ENCODE measurements around the gene ZNG1C.
"Not testable (repeated sequence)": the region's sequence is repeated elsewhere in the genome, so short reads cannot be mapped to it uniquely, and the experiment has no call there.

ZNG1C gene

DNA sequence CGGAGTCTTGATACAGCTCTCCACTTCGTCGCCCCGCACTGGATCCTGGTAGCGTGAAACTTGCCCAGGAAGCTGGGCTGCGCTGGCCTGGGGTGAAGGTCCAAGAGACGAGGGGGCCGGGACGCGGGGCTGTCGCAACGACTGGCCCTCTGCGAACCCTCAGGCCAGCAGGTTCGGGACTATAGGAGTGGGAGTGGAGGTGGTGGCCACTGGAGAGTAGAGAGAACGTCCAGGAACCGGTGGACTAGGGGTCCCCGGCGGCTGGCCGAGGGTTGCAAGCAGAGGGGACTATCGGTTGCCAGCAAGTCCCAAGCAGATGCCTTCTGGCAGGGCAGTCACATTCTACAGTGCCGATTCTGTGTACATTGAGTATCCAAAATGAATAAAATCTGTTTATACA lies 65.9 kb downstream of the ZNG1C start:
- not testable (repeated sequence) for H3K27ac ChIP-seq (ENCODE audit: insufficient read depth, low read length, poor library complexity, severe bottlenecking); H3K4me1 ChIP-seq (ENCODE audit: control insufficient read depth, insufficient read depth, low read length, poor library complexity, severe bottlenecking); H3K9me3 ChIP-seq (ENCODE audit: control insufficient read depth, low read length); DNase-seq; H3K27me3 ChIP-seq (replicated peaks; ENCODE audit: control insufficient read depth, insufficient read depth, low read length, poor library complexity, severe bottlenecking); H3K36me3 ChIP-seq (ENCODE audit: control insufficient read depth, insufficient read depth, low read length); H3K4me3 ChIP-seq (ENCODE audit: insufficient read depth, low read depth, low read length, poor library complexity, severe bottlenecking)

DNA sequence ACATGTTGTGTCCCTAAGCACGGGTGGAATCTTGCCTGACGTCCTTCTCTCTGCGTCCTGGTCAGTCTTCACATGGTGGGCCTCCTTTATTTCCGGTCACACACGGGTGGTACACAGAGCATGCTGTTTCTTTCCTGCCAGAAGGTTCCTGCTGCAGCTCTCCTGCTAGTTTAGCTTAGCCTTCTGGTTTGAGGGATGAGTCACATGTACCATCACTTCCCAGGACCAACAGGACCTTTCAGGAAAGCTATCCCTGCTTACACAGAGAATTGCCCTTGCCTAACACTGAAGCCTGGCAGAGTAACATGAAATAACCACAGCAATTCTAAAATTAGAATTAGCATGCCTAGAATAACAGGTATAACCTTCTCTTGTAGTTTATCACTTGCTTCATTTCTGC lies 69.4 kb downstream of the ZNG1C start:
- not testable (repeated sequence) for H3K9me3 ChIP-seq (ENCODE audit: control insufficient read depth, low read length); H3K4me3 ChIP-seq (ENCODE audit: insufficient read depth, low read depth, low read length, poor library complexity, severe bottlenecking); H3K27ac ChIP-seq (ENCODE audit: insufficient read depth, low read length, poor library complexity, severe bottlenecking); H3K4me1 ChIP-seq (ENCODE audit: control insufficient read depth, insufficient read depth, low read length, poor library complexity, severe bottlenecking); H3K36me3 ChIP-seq (ENCODE audit: control insufficient read depth, insufficient read depth, low read length); H3K27me3 ChIP-seq (replicated peaks; ENCODE audit: control insufficient read depth, insufficient read depth, low read length, poor library complexity, severe bottlenecking); DNase-seq

DNA sequence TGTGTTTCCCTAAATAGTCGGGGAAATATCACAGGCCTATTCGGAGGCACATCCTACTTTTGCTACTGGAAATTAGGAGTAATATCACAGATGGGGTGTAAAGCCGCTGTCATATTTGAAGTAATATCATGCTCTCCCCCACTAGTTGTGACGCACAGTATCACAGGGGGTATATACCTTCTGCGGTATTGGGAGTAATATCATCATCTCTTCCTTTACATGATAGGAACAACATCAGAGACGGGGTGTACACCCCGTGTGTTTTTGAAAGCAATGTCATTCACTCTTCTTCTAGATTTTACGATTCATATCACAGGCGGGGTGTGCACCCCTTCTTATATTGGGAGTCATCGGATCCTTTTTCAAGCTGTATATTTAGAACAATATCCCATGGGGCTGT lies 76.4 kb downstream of the ZNG1C start:
- not testable (repeated sequence) for H3K27me3 ChIP-seq (replicated peaks; ENCODE audit: control insufficient read depth, insufficient read depth, low read length, poor library complexity, severe bottlenecking); DNase-seq

DNA sequence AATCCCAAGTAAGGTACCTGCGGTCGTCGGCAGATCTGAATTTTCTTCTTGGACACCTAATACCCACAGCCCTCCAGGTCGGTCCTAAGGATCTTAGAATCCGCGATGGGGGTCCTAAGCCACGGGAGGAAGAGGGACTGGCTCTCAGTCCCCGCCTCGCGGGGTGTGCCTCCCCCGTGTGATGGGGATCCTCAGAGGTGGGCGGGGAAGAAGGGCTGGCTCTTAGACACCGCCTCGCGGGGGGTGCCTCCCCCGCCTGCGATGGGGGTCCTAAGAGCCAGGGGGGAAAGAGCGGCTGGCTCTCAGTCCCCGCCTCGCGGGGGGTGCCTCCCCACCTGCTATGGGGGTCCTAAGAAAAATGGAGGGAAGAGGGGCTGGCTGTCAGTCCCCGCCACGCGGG lies 82.0 kb downstream of the ZNG1C start:
- not testable (repeated sequence) for H3K27me3 ChIP-seq (replicated peaks; ENCODE audit: control insufficient read depth, insufficient read depth, low read length, poor library complexity, severe bottlenecking); H3K4me3 ChIP-seq (ENCODE audit: insufficient read depth, low read depth, low read length, poor library complexity, severe bottlenecking); H3K27ac ChIP-seq (ENCODE audit: insufficient read depth, low read length, poor library complexity, severe bottlenecking); H3K4me1 ChIP-seq (ENCODE audit: control insufficient read depth, insufficient read depth, low read length, poor library complexity, severe bottlenecking); H3K9me3 ChIP-seq (ENCODE audit: control insufficient read depth, low read length); DNase-seq; H3K36me3 ChIP-seq (ENCODE audit: control insufficient read depth, insufficient read depth, low read length)

More for the DNA sequence above, 76.4 kb downstream of the ZNG1C start:
- H3K4me3 ChIP-seq (ENCODE audit: insufficient read depth, low read depth, low read length, poor library complexity, severe bottlenecking); H3K9me3 ChIP-seq (ENCODE audit: control insufficient read depth, low read length); H3K4me1 ChIP-seq (ENCODE audit: control insufficient read depth, insufficient read depth, low read length, poor library complexity, severe bottlenecking); H3K27ac ChIP-seq (ENCODE audit: insufficient read depth, low read length, poor library complexity, severe bottlenecking); H3K36me3 ChIP-seq (ENCODE audit: control insufficient read depth, insufficient read depth, low read length): not testable (repeated sequence)

DNA sequence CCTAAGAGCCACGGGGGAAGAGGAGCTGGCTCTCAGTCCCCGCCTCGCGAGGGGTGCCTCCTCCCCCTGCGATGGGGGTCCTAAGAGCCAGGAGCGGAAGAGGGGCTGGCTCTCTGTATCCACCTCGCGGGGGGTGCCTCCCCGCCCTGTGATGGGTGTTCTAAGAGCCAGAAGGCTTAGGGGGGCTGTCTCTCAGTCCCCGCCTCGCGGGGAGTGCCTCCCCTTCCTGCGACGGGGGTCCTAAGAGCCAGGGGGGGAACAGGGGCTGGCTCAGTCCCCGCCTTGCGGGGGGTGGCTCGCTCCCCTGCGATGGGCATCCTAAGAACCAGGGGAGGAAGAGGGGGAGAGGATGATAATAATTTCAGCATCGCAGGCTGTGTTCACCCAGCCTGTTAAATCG lies 82.7 kb downstream of the ZNG1C start:
- H3K27me3 ChIP-seq (replicated peaks; ENCODE audit: control insufficient read depth, insufficient read depth, low read length, poor library complexity, severe bottlenecking); H3K27ac ChIP-seq (ENCODE audit: insufficient read depth, low read length, poor library complexity, severe bottlenecking); DNase-seq; H3K4me1 ChIP-seq (ENCODE audit: control insufficient read depth, insufficient read depth, low read length, poor library complexity, severe bottlenecking); H3K9me3 ChIP-seq (ENCODE audit: control insufficient read depth, low read length); H3K36me3 ChIP-seq (ENCODE audit: control insufficient read depth, insufficient read depth, low read length); H3K4me3 ChIP-seq (ENCODE audit: insufficient read depth, low read depth, low read length, poor library complexity, severe bottlenecking): not testable (repeated sequence)

DNA sequence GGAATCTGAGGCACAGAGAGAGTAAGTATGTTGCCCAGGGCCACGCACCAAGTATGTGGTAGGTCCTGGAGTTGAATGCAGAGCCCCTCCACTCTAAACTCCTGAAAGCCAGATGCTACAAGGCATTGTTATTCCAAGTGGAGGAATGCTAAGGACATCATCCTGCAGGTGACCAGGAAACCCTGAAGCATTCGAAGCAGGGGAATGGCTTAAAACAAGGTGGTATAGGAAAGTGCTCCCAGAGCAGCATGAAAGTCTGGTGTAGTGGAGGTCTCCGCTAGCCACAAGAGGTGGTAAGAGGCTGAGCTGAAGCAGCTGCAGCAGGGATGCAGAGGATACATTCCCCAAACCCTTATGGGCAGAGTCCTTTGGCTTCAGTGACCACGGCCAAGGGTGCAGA lies 87.3 kb downstream of the ZNG1C start:
- not testable (repeated sequence) for H3K36me3 ChIP-seq (ENCODE audit: control insufficient read depth, insufficient read depth, low read length); H3K4me3 ChIP-seq (ENCODE audit: insufficient read depth, low read depth, low read length, poor library complexity, severe bottlenecking); H3K27ac ChIP-seq (ENCODE audit: insufficient read depth, low read length, poor library complexity, severe bottlenecking); H3K9me3 ChIP-seq (ENCODE audit: control insufficient read depth, low read length); H3K4me1 ChIP-seq (ENCODE audit: control insufficient read depth, insufficient read depth, low read length, poor library complexity, severe bottlenecking); H3K27me3 ChIP-seq (replicated peaks; ENCODE audit: control insufficient read depth, insufficient read depth, low read length, poor library complexity, severe bottlenecking); DNase-seq

DNA sequence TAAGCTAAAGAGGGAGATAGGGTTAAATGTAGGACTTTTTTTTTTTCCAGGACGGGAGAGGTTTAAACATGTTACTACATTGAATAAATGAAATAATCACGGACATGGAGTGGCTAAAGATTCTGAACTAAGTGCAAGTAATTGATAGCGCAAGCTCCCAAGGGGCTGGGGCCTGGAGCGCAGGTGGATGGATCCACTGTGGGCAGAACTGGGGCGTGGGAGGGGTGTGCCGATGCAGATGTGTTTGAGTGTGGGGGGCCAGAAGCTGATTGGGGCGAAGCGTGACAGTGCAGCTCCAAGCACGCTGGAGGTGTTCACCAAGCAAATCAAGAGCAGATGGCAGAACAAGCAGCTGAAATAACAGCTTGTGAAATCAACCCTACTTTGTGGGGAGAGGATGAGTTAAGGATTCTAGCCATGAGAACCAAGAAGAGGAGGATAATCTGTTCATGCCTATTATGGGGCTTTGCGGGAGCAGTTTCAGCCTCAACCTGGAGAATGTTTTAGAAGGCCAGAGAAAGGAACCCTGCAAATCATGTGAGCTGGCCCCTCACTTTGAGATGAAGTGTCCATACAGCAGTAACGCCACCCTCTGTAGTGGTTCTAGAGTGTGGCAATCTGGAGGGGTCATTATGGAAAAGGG lies 88.9 kb downstream of the ZNG1C start:
- DNase-seq = not testable (repeated sequence)

DNA sequence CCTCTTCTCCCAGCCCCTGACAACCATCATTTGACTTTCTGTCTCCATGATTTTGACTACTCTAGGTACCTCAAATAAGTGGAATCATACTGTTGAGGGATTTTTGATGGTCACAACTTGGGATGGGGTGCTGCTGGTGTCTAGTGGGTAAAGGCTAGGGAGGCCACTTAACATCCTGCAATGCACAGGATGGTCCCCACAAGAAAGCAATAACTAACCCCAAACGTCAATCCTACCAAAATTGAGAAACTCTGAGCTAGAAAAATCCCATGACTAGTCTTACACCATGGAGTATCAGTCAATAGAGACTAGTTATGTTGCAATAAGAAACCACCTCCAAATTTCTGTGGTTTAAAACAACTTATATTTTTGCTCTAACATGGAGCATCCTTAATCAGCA lies 90.3 kb downstream of the ZNG1C start:
- not testable (repeated sequence) for H3K4me1 ChIP-seq (ENCODE audit: control insufficient read depth, insufficient read depth, low read length, poor library complexity, severe bottlenecking); H3K4me3 ChIP-seq (ENCODE audit: insufficient read depth, low read depth, low read length, poor library complexity, severe bottlenecking); DNase-seq; H3K27ac ChIP-seq (ENCODE audit: insufficient read depth, low read length, poor library complexity, severe bottlenecking); H3K36me3 ChIP-seq (ENCODE audit: control insufficient read depth, insufficient read depth, low read length); H3K9me3 ChIP-seq (ENCODE audit: control insufficient read depth, low read length); H3K27me3 ChIP-seq (replicated peaks; ENCODE audit: control insufficient read depth, insufficient read depth, low read length, poor library complexity, severe bottlenecking)

More for the DNA sequence above, 88.9 kb downstream of the ZNG1C start:
- not testable (repeated sequence) for H3K27ac ChIP-seq (ENCODE audit: insufficient read depth, low read length, poor library complexity, severe bottlenecking); H3K4me1 ChIP-seq (ENCODE audit: control insufficient read depth, insufficient read depth, low read length, poor library complexity, severe bottlenecking); H3K36me3 ChIP-seq (ENCODE audit: control insufficient read depth, insufficient read depth, low read length); H3K4me3 ChIP-seq (ENCODE audit: insufficient read depth, low read depth, low read length, poor library complexity, severe bottlenecking); H3K27me3 ChIP-seq (replicated peaks; ENCODE audit: control insufficient read depth, insufficient read depth, low read length, poor library complexity, severe bottlenecking); H3K9me3 ChIP-seq (ENCODE audit: control insufficient read depth, low read length)

DNA sequence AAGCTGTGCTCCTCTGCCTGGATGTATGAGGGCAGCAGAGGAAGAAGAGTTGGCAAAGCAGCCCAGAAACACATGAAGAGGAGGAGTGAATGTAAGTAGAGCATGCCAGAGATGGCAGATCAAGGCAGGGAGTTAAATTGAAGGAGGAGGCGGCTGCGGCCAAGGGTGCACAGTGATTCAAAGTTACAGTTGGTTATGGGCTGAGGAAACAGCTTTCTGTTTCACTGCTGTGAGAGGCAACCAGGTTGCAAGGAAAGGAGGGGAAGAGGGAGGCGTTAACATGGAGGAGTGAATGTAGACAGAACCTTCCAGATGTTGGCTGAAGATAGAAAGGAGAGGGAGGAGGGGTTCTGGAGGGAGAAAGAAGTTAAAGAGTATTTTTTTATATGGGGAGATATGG lies 94.2 kb downstream of the ZNG1C start:
- DNase-seq; H3K36me3 ChIP-seq (ENCODE audit: control insufficient read depth, insufficient read depth, low read length); H3K4me1 ChIP-seq (ENCODE audit: control insufficient read depth, insufficient read depth, low read length, poor library complexity, severe bottlenecking); H3K4me3 ChIP-seq (ENCODE audit: insufficient read depth, low read depth, low read length, poor library complexity, severe bottlenecking); H3K9me3 ChIP-seq (ENCODE audit: control insufficient read depth, low read length); H3K27ac ChIP-seq (ENCODE audit: insufficient read depth, low read length, poor library complexity, severe bottlenecking); H3K27me3 ChIP-seq (replicated peaks; ENCODE audit: control insufficient read depth, insufficient read depth, low read length, poor library complexity, severe bottlenecking): not testable (repeated sequence)

DNA sequence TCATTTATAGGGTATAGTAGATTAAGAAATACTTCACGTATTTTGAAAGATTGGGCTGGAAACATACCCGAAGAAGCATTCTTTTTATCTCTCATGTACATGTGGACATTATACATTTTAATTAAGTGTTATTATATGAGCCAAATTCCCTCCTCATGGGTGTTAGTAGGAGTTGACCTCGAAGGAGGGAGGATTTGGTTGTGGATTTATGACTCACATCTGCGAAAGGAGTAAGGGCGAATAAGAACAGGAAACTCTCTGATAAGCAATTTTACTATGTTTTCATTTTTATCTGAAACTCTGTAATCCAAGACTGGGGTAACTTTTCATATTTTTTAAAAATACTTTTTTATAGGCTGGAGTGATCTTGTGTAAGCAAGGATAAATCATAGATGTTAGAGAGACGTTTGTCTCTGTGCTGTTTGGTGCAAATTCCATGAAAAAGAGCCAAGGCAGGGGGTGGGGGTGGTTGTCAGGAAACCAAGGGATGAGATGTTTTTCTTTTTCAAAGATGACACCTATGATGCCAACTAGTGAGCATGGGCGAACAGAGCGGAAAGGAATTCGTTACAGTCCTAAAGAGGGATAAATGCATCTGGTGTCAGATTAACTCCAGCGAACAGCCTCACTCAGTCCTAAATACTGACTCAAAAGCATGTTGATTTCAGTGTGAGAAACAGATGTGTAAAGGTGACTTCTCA lies 95.0 kb downstream of the ZNG1C start:
- H3K9me3 ChIP-seq (ENCODE audit: control insufficient read depth, low read length); H3K4me1 ChIP-seq (ENCODE audit: control insufficient read depth, insufficient read depth, low read length, poor library complexity, severe bottlenecking); H3K27me3 ChIP-seq (replicated peaks; ENCODE audit: control insufficient read depth, insufficient read depth, low read length, poor library complexity, severe bottlenecking); H3K27ac ChIP-seq (ENCODE audit: insufficient read depth, low read length, poor library complexity, severe bottlenecking); H3K4me3 ChIP-seq (ENCODE audit: insufficient read depth, low read depth, low read length, poor library complexity, severe bottlenecking); H3K36me3 ChIP-seq (ENCODE audit: control insufficient read depth, insufficient read depth, low read length); DNase-seq: not testable (repeated sequence)
